Measurements from ENCODE around the gene TRERF1. TPM values are rescaled to one million over a fixed set of nuclear protein-coding genes. Genes with fewer than 3 reads are reported as not detected.
A peak's percentile ranks its signal among the peaks of the same experiment; 100 is the strongest.

Gene TRERF1
- total RNA-seq, 1 donor from 2014 or later = 8.3 TPM

- H3K4me3 Mint-ChIP-seq = no peak overlapping the region
- TF ChIP-seq EZH2phosphoT487 (IDR thresholded peaks at IDR 0.05) = no peak
- no peak for TF ChIP-seq CTCF (IDR thresholded peaks at IDR 0.05)
- TF ChIP-seq EZH2 (IDR thresholded peaks at IDR 0.05) = no peak
- no peak overlapping the region for H3K4me2 ChIP-seq
- no peak overlapping the region for H3K27ac Mint-ChIP-seq
- no peaks in the 10 kb centered on the region for H3K36me3 Mint-ChIP-seq
- H3K27me3 ChIP-seq = no peaks in the 10 kb centered on the region
- H3K9me3 Mint-ChIP-seq = no peaks in the 10 kb centered on the region
- no peak for DNase-seq (ENCODE audit: low spot score)
- H3K4me1 ChIP-seq = peaks cover 30% of the 10 kb centered on the region
- peaks cover 19% of the 10 kb centered on the region for H3K4me1 Mint-ChIP-seq
- no peak overlapping the region for H2AFZ ChIP-seq (replicated peaks)
- H3K4me3 ChIP-seq = no peak overlapping the region
- H3K9ac ChIP-seq = no peak overlapping the region
- H3K9me3 ChIP-seq (ENCODE audit: low read depth) = no peaks in the 10 kb centered on the region
- H3K79me2 ChIP-seq (ENCODE audit: low read depth) = peaks cover 91% of the 10 kb centered on the region
- H3K27ac ChIP-seq = no peak overlapping the region
- H3K36me3 ChIP-seq = no peaks in the 10 kb centered on the region
- peaks cover 4% of the 10 kb centered on the region for H3K27me3 Mint-ChIP-seq (ENCODE audit: insufficient read depth, low read depth)
- H4K20me1 ChIP-seq (ENCODE audit: low read depth) = peaks cover 68% of the 10 kb centered on the region
- peaks cover 19% of the 10 kb centered on the region for H3F3A ChIP-seq (ENCODE audit: low read depth)
These were observed 50.7 kb downstream of the TRERF1 start for GRCh38 chr6:42400886-42401612.

- TF ChIP-seq CTCF (IDR thresholded peaks at IDR 0.05) (no peak), EZH2phosphoT487 (IDR thresholded peaks at IDR 0.05) (no peak), EZH2 (IDR thresholded peaks at IDR 0.05) (no peak)
- Histone ChIP-seq H3K36me3 (no peaks in the 10 kb centered on the region), H3F3A (ENCODE audit: low read depth) (peaks cover 12% of the 10 kb centered on the region), H3K27ac (no peak overlapping the region), H3K4me1 (peaks cover 30% of the 10 kb centered on the region), H3K9me3 (ENCODE audit: low read depth) (no peaks in the 10 kb centered on the region), H3K79me2 (ENCODE audit: low read depth) (peaks cover 92% of the 10 kb centered on the region), H3K4me2 (no peak overlapping the region), H3K27me3 (no peaks in the 10 kb centered on the region), H3K4me3 (no peak overlapping the region), H2AFZ (replicated peaks) (no peak overlapping the region), H4K20me1 (ENCODE audit: low read depth) (peaks cover 67% of the 10 kb centered on the region), H3K9ac (no peak overlapping the region)
- H3K9me3 Mint-ChIP-seq = no peaks in the 10 kb centered on the region
- no peak for DNase-seq (ENCODE audit: low spot score)
- no peaks in the 10 kb centered on the region for H3K36me3 Mint-ChIP-seq
- no peak overlapping the region for H3K27ac Mint-ChIP-seq
- H3K4me1 Mint-ChIP-seq = peaks cover 19% of the 10 kb centered on the region
- no peak overlapping the region for H3K4me3 Mint-ChIP-seq
- H3K27me3 Mint-ChIP-seq (ENCODE audit: insufficient read depth, low read depth) = peaks cover 4% of the 10 kb centered on the region
These were observed 51.5 kb downstream of the TRERF1 start for GRCh38 chr6:42400061-42400760.

- H2AFZ ChIP-seq (replicated peaks) = no peak overlapping the region
- peaks cover 31% of the 10 kb centered on the region for H3K4me1 Mint-ChIP-seq
- H3K9me3 ChIP-seq (ENCODE audit: low read depth) = no peaks in the 10 kb centered on the region
- no peak overlapping the region for H3K27ac ChIP-seq
- no peak overlapping the region for H3K9ac ChIP-seq
- peaks cover 25% of the 10 kb centered on the region for H3K4me1 ChIP-seq
- no peak overlapping the region for H3K4me2 ChIP-seq
- TF ChIP-seq CTCF (IDR thresholded peaks at IDR 0.05) (peak; percentile 13), EZH2phosphoT487 (IDR thresholded peaks at IDR 0.05) (no peak)
- H3K27me3 ChIP-seq = no peaks in the 10 kb centered on the region
- no peaks in the 10 kb centered on the region for H3K36me3 Mint-ChIP-seq
- H3F3A ChIP-seq (ENCODE audit: low read depth) = peaks cover 2% of the 10 kb centered on the region
- no peak overlapping the region for H3K4me3 Mint-ChIP-seq
- H3K27me3 Mint-ChIP-seq (ENCODE audit: insufficient read depth, low read depth) = peaks cover 2% of the 10 kb centered on the region
- H3K36me3 ChIP-seq = no peaks in the 10 kb centered on the region
- no peak overlapping the region for H3K4me3 ChIP-seq
- DNase-seq (ENCODE audit: low spot score) = no peak
- H3K79me2 ChIP-seq (ENCODE audit: low read depth) = peaks cover 99% of the 10 kb centered on the region
- no peak overlapping the region for H3K27ac Mint-ChIP-seq
- H4K20me1 ChIP-seq (ENCODE audit: low read depth) = peaks cover 68% of the 10 kb centered on the region
- H3K9me3 Mint-ChIP-seq = no peaks in the 10 kb centered on the region
These were observed 55.0 kb downstream of the TRERF1 start for GRCh38 chr6:42396720-42397119.
